GM19193 (cell line): ENCODE measurements around the gene TMEM235.

Source experiments
- POLR2A ChIP-seq: IDR thresholded peaks from 4 replicates; pipeline ENCODE4 v1.6.1; 2011; ENCODE audit not compliant: insufficient read depth, insufficient read length; ENCODE audit errors: extremely low read depth

TMEM235 gene

DNA sequence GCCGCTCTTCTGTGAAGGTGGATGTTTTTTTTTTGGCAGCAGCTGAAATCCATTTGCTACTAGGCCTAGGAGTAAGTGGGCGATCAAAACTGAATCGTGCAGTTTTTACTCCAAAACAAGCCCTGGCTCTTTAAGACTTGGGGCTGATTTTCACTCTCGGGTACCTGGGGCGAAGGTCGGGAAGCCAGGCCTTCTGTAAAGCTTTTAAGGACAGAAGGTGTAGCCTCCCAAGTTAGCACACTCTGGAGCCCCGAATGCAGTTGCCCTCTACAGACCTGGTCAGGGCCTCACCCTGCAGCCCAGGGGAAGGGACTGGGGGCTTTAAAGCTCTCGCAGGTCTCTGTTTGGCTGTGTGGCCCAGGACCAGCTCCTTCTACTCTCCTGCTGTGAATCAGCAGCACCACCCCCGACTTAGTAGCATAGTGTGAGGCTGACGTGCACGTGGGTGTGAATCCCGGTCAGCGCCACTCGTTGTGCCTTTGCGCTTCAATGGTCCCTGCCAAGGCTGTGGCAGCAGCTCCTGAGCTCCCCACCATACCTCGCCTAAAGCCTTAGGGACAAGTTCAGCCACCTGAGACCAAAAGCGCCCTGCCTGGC is 49.9 kb downstream of the TMEM235 start:
- TF ChIP-seq POLR2A = no peak

DNA sequence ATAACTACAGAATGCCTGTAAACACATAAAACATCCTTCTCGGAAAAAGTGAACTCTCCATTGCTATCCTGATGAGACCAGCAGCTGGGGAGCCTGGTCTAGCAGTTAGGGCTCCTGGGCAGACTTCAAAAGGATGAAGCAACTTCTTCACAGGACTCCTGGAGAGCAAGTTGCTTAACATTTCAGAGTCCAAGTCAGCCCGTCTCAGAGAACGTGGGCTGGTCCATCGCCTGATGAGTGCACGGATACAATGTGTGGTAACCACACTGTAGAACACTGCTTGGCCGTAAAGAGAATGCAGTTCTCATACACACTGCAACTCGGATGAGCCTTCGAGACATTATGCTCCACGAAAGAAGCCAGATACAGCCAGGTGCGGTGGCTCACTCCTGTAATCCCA is 52.7 kb downstream of the TMEM235 start:
- TF ChIP-seq POLR2A = no peak

DNA sequence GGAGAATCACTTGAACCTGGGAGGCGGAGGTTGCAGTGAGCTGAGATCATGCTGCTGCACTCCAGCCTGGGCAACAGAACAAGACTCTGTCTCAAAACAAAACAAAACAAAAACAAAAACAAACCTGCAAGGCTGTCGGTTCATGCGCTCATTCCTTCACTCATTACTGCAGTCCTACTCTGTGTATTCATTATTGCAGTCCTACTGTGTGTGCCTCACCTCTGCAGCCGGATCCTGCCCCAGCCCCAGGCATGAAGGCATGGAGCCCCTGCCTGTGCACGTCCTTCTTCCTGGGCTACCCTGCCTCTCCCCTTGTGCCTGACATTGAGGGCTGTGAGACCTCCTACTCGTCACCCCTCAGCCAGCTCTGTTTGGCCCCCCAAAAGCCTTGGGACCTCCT is 57.6 kb downstream of the TMEM235 start:
- TF ChIP-seq POLR2A = no peak

DNA sequence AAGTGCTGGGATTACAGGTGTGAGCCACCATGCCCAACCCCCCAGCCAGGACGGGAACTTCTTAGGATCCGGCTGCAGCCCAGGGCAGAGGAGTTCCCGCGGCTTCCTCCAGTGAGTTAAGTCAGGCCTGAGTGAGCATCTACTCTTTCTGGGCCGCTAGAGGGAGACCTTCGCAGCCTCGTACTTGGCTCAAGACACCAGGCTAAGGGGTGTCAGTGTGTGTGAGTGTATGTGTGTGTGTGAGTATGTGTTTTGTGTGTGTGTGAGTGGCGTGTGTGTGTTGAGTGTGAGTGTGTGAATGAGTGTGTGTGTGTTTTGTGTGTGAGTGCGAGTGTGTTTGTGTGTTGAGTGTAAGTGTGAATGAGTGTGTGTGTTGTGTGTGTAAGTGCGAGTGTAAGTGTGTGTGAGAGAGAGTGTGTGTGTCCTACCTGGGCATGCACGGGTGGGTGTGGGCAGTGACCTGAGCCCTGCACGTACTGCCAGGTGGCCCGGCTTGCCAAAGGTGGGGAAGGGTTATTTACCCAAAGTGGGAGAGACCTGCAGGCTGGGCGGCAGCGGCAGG is 58.5 kb downstream of the TMEM235 start:
- no peak for TF ChIP-seq POLR2A
